T-cell (primary cell): ENCODE measurements around the gene RELL2. TPM values are rescaled to one million over a fixed set of nuclear protein-coding genes. Genes with fewer than 3 reads are reported as not detected.
A peak's percentile ranks its signal among the peaks of the same experiment; 100 is the strongest.

Experiments
- ATAC-seq, 4 experiments: fragments of 200-7000 bp in 3 of 4; fragments of 150-1000 bp in 1 of 4; cut with Tn5 transposase; replicated peaks in 1 of 4; 1 replicate in 3 of 4; 2 replicates in 1 of 4; pipeline ENCODE4 v1.10.0; 2021; ENCODE audit warnings: moderate library complexity in 3 of 4, mild to moderate bottlenecking in 2 of 4, moderate number of reproducible peaks in 1 of 4
- CTCF ChIA-PET, 2 donors: fragments of 300-600 bp; sonication (Branson Sonifier 250); formaldehyde crosslinking; loops; one replicate each; lab custom pipeline; 2022; ENCODE audit warnings: antibody characterized with exemption in 2 of 2; lab: Charles Lee
- POLR2A ChIA-PET, 2 donors: fragments of 300-600 bp; sonication (Branson Sonifier 250); formaldehyde crosslinking; loops; one replicate each; lab custom pipeline; 2022; ENCODE audit warnings: antibody characterized with exemption in 2 of 2; lab: Charles Lee
- DNase-seq, 35 experiments: peaks; one replicate each; pipeline versions ENCODE4 v3.0.0 to v3.0.0-alpha.2; 2013 to 2023
- H3K27ac ChIP-seq: one replicate; pipeline ENCODE4 v1.5.1; 2013; ENCODE audit warnings: low read length
- H3K27me3 ChIP-seq, 2 experiments: replicated peaks in 1 of 2; 1 replicate in 1 of 2; 2 replicates in 1 of 2; pipeline versions ENCODE4 v1.6.1 to v1.7.0; 2013; ENCODE audit warnings: low read length in 1 of 2, mixed read lengths in 1 of 2; ENCODE audit not compliant: control insufficient read depth in 2 of 2, insufficient read depth in 2 of 2; ENCODE audit errors: extremely low read depth in 1 of 2
- H3K36me3 ChIP-seq, 2 donors: 1 replicate in 1 of 2; 2 replicates in 1 of 2; pipeline versions ENCODE4 v1.6.1 to v1.7.0; 2013; ENCODE audit warnings: low read length in 1 of 2; ENCODE audit not compliant: control insufficient read depth in 2 of 2, insufficient read depth in 1 of 2; ENCODE audit errors: extremely low read depth in 1 of 2
- H3K4me1 ChIP-seq, 2 experiments: 1 replicate in 1 of 2; 2 replicates in 1 of 2; pipeline versions ENCODE4 v1.6.1 to v1.7.0; 2013; ENCODE audit warnings: low read length in 2 of 2, mixed read lengths in 1 of 2; ENCODE audit not compliant: insufficient read depth in 2 of 2, control insufficient read depth in 1 of 2; ENCODE audit errors: extremely low read depth in 1 of 2
- H3K4me3 ChIP-seq, 2 donors: 1 replicate in 1 of 2; 2 replicates in 1 of 2; pipeline versions ENCODE4 v1.5.1 to v1.7.0; 2013; ENCODE audit warnings: mild to moderate bottlenecking in 2 of 2, low read length in 1 of 2, moderate library complexity in 1 of 2; ENCODE audit not compliant: control insufficient read depth in 1 of 2; ENCODE audit errors: extremely low read depth in 1 of 2
- H3K9me3 ChIP-seq: 2 replicates; pipeline ENCODE4 v1.7.0; 2013
- H3K27ac Mint-ChIP-seq, 2 donors: one replicate each; pipeline ENCODE4 v1.8.0; 2020 to 2021; ENCODE audit warnings: mild to moderate bottlenecking in 2 of 2, mixed read lengths in 2 of 2
- H3K27me3 Mint-ChIP-seq, 2 donors: one replicate each; pipeline ENCODE4 v1.8.0; 2021 to 2022; ENCODE audit warnings: mixed read lengths in 2 of 2
- H3K36me3 Mint-ChIP-seq: one replicate; pipeline ENCODE4 v1.8.0; 2021; ENCODE audit warnings: mixed read lengths
- H3K4me1 Mint-ChIP-seq, 3 donors: one replicate each; pipeline ENCODE4 v1.8.0; 2020 to 2022; ENCODE audit warnings: mixed read lengths in 3 of 3, mild to moderate bottlenecking in 1 of 3
- H3K4me3 Mint-ChIP-seq, 3 donors: one replicate each; pipeline ENCODE4 v1.8.0; 2020 to 2022; ENCODE audit warnings: mild to moderate bottlenecking in 3 of 3, mixed read lengths in 3 of 3, moderate library complexity in 3 of 3
- H3K9me3 Mint-ChIP-seq, 3 donors: one replicate each; pipeline ENCODE4 v1.8.0; 2020 to 2022; ENCODE audit warnings: mixed read lengths in 3 of 3
- WGBS: methylation state at CpG from one replicate; pipeline ENCODE4 v1.1.5; 2013; ENCODE audit warnings: missing lambda C conversion rate; ENCODE audit not compliant: insufficient coverage; 5-methylcytosine and 5-hydroxymethylcytosine counted together
- total RNA-seq, 35 experiments: library from RNA in 6 of 35; stranded (reverse) in 6 of 35; fragments of 120-200 nt in 1 of 35; gene quantifications; one replicate each; pipeline versions ENCODE4 v1.2.1 to v1.2.4 and lab custom pipeline; 2013 to 2026

Gene RELL2
- 10 to 100 TPM; 15.3 to 30.7 (median 26.0) TPM for total RNA-seq
- 14.6 TPM for total RNA-seq (2013)
- total RNA-seq (lab: John Stamatoyannopoulos, UW): 11.7 to 52.5 (median 25.3) reads per million in 29 experiments

GRCh38 chr5:141636413-141637122 is at the start of gene RELL2, which contains the start of gene HDAC3:
Gene RELL2, plus strand, starts transcription at chr5:141636997. Its CDS starts 1,229 bp downstream, at chr5:141638226.
Gene HDAC3, minus strand, starts transcription at chr5:141636849. Its CDS starts 59 bp downstream, at chr5:141636790.
- ChIA-PET CTCF (interaction anchor here (0.5 to 6.1 kb wide), 21 partner anchors 12 to 375 kb away, joined by 3 to 62 read pairs (median 5); partner anchors contain the start of genes DIAPH1 (in 2 of the 2), DELE1 (in 1 of the 2), FCHSD1 (in 1 of the 2) and TAF7 (in 1 of the 2)), POLR2A (interaction anchor here (0.5 to 2.0 kb wide), 7 partner anchors 12 to 38 kb away, joined by 3 to 23 read pairs (median 4); partner anchors contain the start of gene FCHSD1 (in 2 of the 2))
- peak; percentile 78 to 97 (median 90) for DNase-seq
- Mint-ChIP-seq H3K9me3 (no peaks in the 10 kb centered on the region), H3K27me3 (no peaks in the 10 kb centered on the region), H3K27ac (peak within 1 kb of the TSS; percentile 87 to 93), H3K36me3 (peaks cover 13% of the 10 kb centered on the region), H3K4me1 (peaks cover 40 to 48% (median 44%) of the 10 kb centered on the region in 3 donors), H3K4me3 (peak within 1 kb of the TSS; percentile 84 to 92 (median 91))
- Histone ChIP-seq H3K36me3 (peaks cover 3 to 26% of the 10 kb centered on the region in 2 donors), H3K4me3 (peak within 1 kb of the TSS; percentile 90 to 99), H3K9me3 (no peaks in the 10 kb centered on the region), H3K4me1 (peaks cover 7 to 40% of the 10 kb centered on the region in 2 experiments), H3K27me3 (no peaks in the 10 kb centered on the region), H3K27ac (peak within 1 kb of the TSS; percentile 79)
- ATAC-seq: peak; percentile 81 to 93 (median 89)
- WGBS: 0% methylated on average over 46 of the region's 55 CpGs

- Histone ChIP-seq H3K4me1 (peaks cover 11 to 20% of the 10 kb centered on the region in 2 experiments), H3K27me3 (no peaks in the 10 kb centered on the region), H3K36me3 (peaks cover 3 to 56% of the 10 kb centered on the region in 2 donors), H3K27ac (no peak overlapping the region), H3K9me3 (no peaks in the 10 kb centered on the region), H3K4me3 (no peak overlapping the region)
- Mint-ChIP-seq H3K9me3 (no peaks in the 10 kb centered on the region), H3K36me3 (peaks cover 30% of the 10 kb centered on the region), H3K27ac (no peak overlapping the region), H3K4me1 (peaks cover 44 to 63% (median 62%) of the 10 kb centered on the region in 3 donors), H3K27me3 (no peaks in the 10 kb centered on the region), H3K4me3 (no peak overlapping the region)
- ATAC-seq (no peak), DNase-seq (no peak)
- no CpG with 5 or more reads among the region's 2 CpGs for WGBS
- CTCF ChIA-PET: interaction anchor here (0.5 to 6.7 kb wide), 15 partner anchors 9 to 893 kb away, joined by 3 to 514 read pairs (median 4); partner anchors contain the start of gene DIAPH1 (in 1 of the 2)
- POLR2A ChIA-PET: interaction anchor here (0.5 to 0.6 kb wide), 2 partner anchors 38 to 901 kb away, joined by 4 read pairs; no protein-coding TSS in a partner anchor
Observed at GRCh38 chr5:141590127-141590526, 46.7 kb upstream of the RELL2 start.

GRCh38 chr5:141596867-141597266 is 39.9 kb upstream of the RELL2 start:
- Mint-ChIP-seq H3K27me3 (no peaks in the 10 kb centered on the region), H3K4me3 (peak overlapping the region in 2 of 3 donors; percentile 10), H3K4me1 (peaks cover 69 to 84% (median 81%) of the 10 kb centered on the region in 3 donors), H3K27ac (peak overlapping the region; percentile 85 to 86), H3K36me3 (peaks cover 14% of the 10 kb centered on the region), H3K9me3 (no peaks in the 10 kb centered on the region)
- H3K36me3 ChIP-seq: peaks cover 0 to 22% of the 10 kb centered on the region in 2 donors
- no peaks in the 10 kb centered on the region for H3K27me3 ChIP-seq
- WGBS: no CpG with 5 or more reads among the region's 1 CpG
- no peak for ATAC-seq
- DNase-seq: no peak
- no peaks in the 10 kb centered on the region for H3K9me3 ChIP-seq
- H3K4me3 ChIP-seq: no peak overlapping the region
- peaks cover 43 to 62% of the 10 kb centered on the region in 2 experiments for H3K4me1 ChIP-seq
- POLR2A ChIA-PET: interaction anchor here (1.2 to 1.3 kb wide), 2 partner anchors 20 to 22 kb away, joined by 4 to 6 read pairs; partner anchors contain the start of gene DIAPH1 (in 1 of the 2)
- CTCF ChIA-PET: interaction anchor here in 1 of 2 donors (0.6 to 3.3 kb wide), 7 partner anchors 10 to 427 kb away, joined by 3 to 33 read pairs (median 9); partner anchors contain the start of gene DIAPH1
- H3K27ac ChIP-seq: peak overlapping the region; percentile 8

DNA sequence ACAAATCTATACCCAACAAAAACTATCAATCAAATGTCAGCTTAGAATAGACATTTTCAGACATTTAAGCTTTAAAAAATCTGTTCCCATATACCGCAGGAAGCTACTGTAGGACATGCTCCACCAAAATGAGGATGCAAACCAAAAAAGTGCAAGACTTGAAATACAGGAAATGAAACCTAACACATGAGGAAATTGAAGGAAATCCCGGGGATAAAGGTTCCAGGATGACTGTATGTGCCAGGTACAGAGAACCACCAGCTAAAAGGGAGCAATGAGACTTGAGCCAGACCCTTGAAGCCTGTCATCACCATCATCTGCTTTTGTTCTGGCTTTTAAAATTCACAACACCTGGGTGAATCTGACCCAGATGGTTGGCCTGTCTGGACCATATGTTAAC is 39.4 kb upstream of the RELL2 start:
- peak overlapping the region in 2 of 3 donors; percentile 10 for H3K4me3 Mint-ChIP-seq

GRCh38 chr5:141597814-141598213 is 39.0 kb upstream of the RELL2 start:
- Histone ChIP-seq H3K4me1 (peaks cover 46 to 62% of the 10 kb centered on the region in 2 experiments), H3K27me3 (no peaks in the 10 kb centered on the region), H3K36me3 (peaks cover 0 to 22% of the 10 kb centered on the region in 2 donors), H3K27ac (peak overlapping the region; percentile 47), H3K4me3 (no peak overlapping the region), H3K9me3 (no peaks in the 10 kb centered on the region)
- WGBS: 100% methylated on average over 1 of the region's 2 CpGs
- Mint-ChIP-seq H3K4me3 (peak overlapping the region in 1 of 3 donors; percentile 10), H3K27ac (peak overlapping the region; percentile 85 to 86), H3K27me3 (no peaks in the 10 kb centered on the region), H3K9me3 (no peaks in the 10 kb centered on the region), H3K4me1 (peaks cover 69 to 85% (median 81%) of the 10 kb centered on the region in 3 donors), H3K36me3 (peaks cover 12% of the 10 kb centered on the region)
- CTCF ChIA-PET: interaction anchor here (0.5 to 3.3 kb wide), 13 partner anchors 9 to 267 kb away, joined by 3 to 33 read pairs (median 5); partner anchors contain the start of genes DIAPH1 (in 2 of the 2), HDAC3 (in 1 of the 2) and RELL2 (in 1 of the 2)
- POLR2A ChIA-PET: interaction anchor here (0.5 to 1.2 kb wide), 4 partner anchors 10 to 25 kb away, joined by 3 to 5 read pairs (median 4); partner anchors contain the start of gene DIAPH1 (in 1 of the 2)
- DNase-seq (no peak), ATAC-seq (no peak)

More for the DNA sequence above, 39.4 kb upstream of the RELL2 start:
- ATAC-seq (no peak), DNase-seq (no peak)
- Histone ChIP-seq H3K4me1 (peaks cover 46 to 64% of the 10 kb centered on the region in 2 experiments), H3K36me3 (peaks cover 0 to 22% of the 10 kb centered on the region in 2 donors), H3K9me3 (no peaks in the 10 kb centered on the region), H3K27me3 (no peaks in the 10 kb centered on the region), H3K4me3 (no peak overlapping the region), H3K27ac (peak overlapping the region; percentile 47)
- H3K36me3 Mint-ChIP-seq: peaks cover 14% of the 10 kb centered on the region
- no peaks in the 10 kb centered on the region for H3K9me3 Mint-ChIP-seq
- WGBS: 40% methylated on average over 2 of the region's 2 CpGs
- H3K4me1 Mint-ChIP-seq: peaks cover 69 to 85% (median 81%) of the 10 kb centered on the region in 3 donors
- ChIA-PET CTCF (interaction anchor here (0.7 to 3.3 kb wide), 8 partner anchors 9 to 39 kb away, joined by 3 to 33 read pairs (median 8); partner anchors contain the start of gene DIAPH1 (in 2 of the 2)), POLR2A (interaction anchor here (0.5 to 1.3 kb wide), 3 partner anchors 20 to 25 kb away, joined by 4 to 6 read pairs (median 4); partner anchors contain the start of gene DIAPH1 (in 1 of the 2))
- no peaks in the 10 kb centered on the region for H3K27me3 Mint-ChIP-seq
- peak overlapping the region; percentile 85 to 86 for H3K27ac Mint-ChIP-seq
